GM19351 (cell line): ENCODE data around the gene UNC93B1.

ENCODE experiments used
- ATAC-seq: cut with Tn5 transposase; IDR thresholded peaks from one replicate; pipeline ENCODE4 v1.9.1; 2021; ENCODE audit warnings: mild to moderate bottlenecking, moderate library complexity; ENCODE audit not compliant: unreplicated experiment

Gene UNC93B1

GRCh38 chr11:68040101-68040956 is 36.4 kb upstream of the UNC93B1 start:
- ATAC-seq: peak; percentile 58

- no peak for ATAC-seq
These were observed 35.7 kb upstream of the UNC93B1 start for GRCh38 chr11:68039526-68040086.

DNA sequence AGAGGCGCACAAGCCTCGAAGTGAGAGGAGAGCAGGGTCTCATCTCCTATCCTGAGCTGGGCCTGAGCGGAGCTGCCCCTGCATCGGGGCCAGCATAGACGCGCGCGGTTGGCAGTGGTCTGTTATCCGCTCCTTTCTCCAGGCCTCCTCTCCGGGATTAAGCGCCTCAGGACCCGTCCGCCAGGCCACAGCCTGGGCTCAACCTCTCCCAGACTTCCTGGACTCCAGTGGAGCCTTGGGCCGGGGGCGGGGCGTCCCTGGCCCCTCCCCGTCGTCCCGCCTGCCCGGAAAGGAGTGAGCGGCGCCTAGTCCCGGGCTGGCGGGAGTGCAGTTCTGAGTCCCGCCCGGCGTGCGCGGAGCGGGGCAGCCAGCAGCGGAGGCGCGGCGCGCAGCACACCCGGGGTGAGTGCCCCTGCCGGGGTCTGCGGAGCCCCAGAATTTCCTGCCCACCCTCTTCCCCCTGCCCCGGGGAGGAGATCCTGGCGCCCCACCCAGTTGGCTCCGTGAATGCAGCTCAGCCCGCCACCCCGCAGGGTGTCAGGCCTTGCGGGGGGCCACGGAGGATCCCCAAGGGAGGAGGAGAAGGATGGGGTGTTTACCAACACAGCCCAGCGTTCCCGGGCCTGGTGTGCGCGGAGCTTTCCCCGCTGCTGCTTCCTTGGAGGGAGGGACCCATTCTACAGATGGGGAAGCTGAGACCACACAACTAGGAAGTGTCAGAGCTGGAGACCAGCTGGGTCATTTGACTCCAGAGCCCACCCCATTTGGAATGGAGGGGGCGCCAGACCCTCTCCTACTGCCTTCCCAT is 35.0 kb upstream of the UNC93B1 start, which contains the start of gene TCIRG1:
Gene TCIRG1 (plus strand): TSS at position 308 of the 808 bp plus-strand sequence. CDS start 2,247 bp downstream, outside the sequence.
- peak; percentile 51 for ATAC-seq

DNA sequence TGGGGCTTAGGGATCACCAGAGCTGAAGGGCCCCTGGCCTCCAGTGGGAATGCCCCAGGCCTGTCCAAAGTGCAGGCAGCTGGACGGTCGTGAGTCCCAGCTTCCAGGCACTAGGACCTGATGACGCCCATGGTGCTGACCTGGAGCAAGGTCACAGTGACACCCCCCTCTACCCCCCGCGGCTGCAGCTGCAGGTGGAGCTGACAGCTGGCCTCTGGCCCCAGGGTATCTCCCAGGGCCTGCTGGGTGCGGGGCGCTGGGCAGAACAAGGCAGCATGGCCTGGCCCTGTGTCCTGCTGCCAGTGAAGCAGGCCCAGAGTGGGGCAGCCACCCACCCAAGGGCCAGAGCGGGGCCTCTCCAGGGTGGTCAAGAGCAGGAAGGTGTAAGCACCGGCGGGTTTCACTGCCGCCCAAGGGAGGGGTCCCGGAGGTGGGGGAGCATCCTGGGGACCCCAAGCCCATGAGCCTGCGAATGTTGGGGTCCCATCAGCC is 34.4 kb upstream of the UNC93B1 start:
- ATAC-seq: no peak

- no peak for ATAC-seq
These were observed 33.7 kb upstream of the UNC93B1 start for GRCh38 chr11:68037411-68038225.

- no peak for ATAC-seq
These were observed 32.9 kb upstream of the UNC93B1 start for GRCh38 chr11:68036717-68037239.

GRCh38 chr11:68036141-68036716 is 32.3 kb upstream of the UNC93B1 start:
- no peak for ATAC-seq

DNA sequence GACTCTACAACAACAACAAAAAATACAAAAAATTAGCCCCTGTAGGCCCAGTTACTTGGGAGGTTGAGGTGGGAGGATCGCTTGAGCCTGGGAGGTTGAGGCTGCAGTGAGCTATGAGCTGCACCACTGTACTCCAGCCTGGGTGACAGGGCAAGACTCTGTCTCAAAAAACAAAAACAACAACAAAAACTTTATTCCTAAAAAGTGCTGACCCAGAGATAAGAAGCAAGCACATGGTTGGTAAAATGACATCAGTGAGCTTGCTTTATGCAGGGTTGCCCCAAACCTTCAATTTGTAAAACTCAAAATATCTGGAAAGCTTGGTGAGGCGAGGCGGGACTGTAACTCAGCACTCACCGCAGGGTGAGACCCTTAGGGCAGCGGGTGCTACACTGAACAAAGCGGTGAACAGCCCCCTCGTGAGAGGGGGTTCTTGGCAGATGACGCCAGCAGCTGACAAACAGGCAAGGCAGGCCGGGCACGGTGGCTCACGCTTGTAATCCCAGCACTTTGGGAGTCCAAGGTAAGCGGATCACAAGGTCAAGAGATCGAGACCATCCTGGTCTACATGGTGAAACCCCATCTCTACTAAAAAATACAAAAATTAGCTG is 31.5 kb upstream of the UNC93B1 start:
- no peak for ATAC-seq

DNA sequence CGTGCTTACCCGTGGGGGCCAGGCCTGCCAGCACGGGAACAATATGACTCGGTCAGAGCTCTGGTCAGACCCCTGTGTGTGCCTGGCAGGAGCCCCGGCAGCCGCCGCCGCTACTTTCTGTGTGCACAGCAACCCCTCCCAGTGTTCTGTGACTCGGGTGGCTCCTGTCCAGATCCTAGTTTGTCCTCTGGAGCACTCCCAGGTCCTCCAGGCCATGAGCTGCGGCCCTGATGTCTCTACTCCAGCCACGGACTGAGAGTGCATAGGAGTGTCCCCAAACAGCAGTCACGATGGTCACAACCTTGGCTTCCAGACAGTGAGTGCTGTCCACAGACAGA is 29.8 kb upstream of the UNC93B1 start:
- no peak for ATAC-seq

DNA sequence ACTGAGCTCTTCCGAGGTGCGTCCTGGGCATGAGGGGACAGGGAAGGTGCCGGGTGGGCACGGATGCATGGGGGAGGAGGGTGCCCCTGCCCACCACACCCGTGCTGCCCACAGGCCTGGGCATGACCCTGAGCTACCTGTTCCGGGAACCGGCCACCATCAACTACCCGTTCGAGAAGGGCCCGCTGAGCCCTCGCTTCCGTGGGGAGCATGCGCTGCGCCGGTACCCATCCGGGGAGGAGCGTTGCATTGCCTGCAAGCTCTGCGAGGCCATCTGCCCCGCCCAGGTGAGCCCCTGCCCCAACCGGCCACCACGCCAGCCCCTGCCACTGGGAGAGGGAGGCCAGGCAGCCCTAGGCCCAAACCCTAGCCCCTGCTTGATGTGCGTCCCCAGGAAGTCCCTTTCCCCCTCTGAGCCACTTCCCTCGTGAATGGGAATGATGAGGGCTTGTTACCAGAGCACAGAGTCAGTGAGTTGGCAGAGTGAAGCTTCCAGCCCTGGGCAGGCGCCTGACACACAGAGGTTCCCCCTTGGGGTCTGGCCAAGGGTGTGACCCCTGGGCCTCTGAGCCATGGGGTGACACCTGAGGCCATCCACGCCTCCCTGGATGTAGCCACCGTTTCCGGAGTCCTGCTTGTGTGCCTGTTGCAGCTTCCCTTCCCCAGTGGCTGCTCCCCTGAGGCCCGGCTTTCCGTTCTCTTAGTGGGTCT is 29.3 kb upstream of the UNC93B1 start:
- no peak for ATAC-seq

- no peak for ATAC-seq
These were observed 28.1 kb upstream of the UNC93B1 start for GRCh38 chr11:68032003-68032402.

DNA sequence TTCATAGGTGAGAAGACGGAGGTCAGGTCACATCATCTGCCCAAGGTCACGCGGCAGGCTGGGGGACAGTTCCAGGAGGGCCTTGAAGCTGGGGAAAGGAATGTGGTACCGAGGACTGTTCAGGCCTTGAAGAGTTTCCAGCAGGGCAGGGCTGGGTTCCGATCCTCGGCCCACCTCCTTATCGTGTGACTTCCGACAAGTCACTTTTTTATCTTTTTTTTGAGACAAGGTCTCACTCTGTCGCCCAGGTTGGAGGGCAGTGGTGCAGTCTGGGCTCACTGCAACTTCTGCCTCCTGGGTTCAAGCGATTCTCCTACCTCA is 27.2 kb upstream of the UNC93B1 start:
- ATAC-seq: no peak

DNA sequence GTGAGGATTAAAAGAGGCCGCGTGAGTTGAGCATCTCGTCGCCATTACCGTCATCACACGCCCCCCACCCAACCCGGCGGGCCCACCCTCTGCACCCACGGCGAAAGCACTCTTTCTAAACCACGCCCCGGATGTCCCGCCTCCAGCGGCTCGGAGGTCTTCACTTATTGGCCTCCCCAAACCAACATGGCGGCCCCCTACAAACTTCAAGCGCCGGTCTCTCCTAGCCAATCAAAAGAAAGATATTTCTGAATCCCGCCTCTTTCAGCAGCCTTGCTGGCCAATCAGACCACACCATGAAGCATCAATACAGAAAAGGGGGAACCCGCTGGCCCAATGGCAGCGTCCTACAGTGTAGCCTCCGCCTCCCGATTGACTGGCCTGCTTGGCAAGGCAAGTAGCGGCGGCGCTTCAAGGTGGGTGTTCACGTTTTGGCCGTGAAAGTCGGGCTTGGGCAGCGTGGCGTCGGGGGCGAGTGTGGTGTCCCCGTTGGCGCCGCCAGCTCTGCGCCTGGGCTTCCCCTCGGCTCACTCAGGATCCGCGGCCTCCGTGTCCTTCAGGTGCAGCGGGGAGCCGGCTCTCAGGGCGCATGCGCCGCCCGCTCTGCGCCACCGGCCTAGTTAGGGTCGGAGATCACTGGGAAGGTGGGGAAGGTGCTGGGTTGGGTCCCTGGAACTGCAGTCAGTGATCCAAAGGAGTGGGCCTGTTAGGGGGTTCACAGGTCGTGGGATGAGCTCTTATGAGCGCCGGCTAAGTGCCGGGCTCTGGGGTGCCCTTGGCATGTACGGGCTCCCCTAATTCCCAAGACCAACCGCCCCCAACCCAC is 26.6 kb upstream of the UNC93B1 start, which contains the start of gene NDUFS8:
Gene NDUFS8 (plus strand): TSS at position 364 of the 826 bp plus-strand sequence. CDS start 1,471 bp downstream, outside the sequence.
- peak; percentile 97 for ATAC-seq

DNA sequence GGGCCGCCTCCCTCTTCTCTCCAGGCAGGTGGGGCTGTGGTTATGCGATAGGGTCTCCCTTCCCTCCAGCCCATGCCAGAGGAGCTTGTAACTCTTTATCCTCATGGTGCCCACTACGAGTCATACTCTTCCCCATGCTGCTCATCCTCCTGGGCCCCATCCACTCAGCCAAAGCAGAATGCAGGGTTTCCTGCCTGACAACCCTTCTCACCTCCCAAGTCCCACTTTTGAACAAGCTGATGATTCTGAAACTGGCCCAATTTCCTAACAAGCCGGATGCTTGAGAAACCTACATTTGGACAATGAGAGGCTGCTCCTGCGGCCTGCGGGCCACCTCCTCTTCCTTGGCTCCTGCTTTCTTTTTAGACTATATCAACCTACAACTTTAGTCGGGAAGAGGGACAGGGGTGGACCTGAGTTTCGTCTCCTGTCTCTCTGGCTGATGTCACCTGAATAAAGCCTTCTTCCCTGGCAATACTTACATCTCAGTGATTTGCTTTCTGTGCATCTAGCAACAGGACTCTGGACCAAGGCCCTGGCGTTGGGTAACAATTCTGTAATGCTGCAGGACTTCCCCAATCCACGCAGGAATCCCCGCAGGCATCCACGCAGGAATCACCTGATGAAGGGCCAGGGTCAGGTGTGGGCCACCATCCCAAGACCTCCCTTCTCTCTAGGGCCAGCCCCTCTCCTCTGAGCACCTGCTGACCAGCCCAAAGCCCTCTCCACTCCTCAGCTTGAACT is 25.1 kb upstream of the UNC93B1 start:
- no peak for ATAC-seq

- no peak for ATAC-seq
These were observed 23.8 kb upstream of the UNC93B1 start for GRCh38 chr11:68027667-68028066.

GRCh38 chr11:68026391-68027105 is 22.7 kb upstream of the UNC93B1 start:
- ATAC-seq: no peak

DNA sequence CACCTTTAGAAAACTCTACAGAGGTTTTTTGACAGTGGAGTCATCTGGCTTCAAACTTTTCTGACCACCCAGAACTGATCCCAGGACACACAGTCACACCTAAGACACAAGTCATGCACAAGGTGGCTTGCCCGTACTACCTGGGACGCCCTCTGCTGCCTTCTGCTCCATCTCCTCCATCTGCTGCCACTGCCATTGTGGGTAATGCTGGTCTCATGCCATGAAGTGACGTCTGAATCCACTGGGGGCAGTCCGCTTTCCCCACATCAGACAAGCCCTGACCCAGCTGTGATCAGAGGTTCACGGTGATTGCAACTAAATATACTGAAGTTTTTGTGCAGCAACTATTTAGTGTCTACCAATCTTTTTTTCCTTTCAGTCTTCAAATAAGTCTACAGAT is 21.1 kb upstream of the UNC93B1 start:
- no peak for ATAC-seq
